K562 (cell line): ENCODE results near the gene C10orf105. TPM values are rescaled to one million over a fixed set of nuclear protein-coding genes. Genes with fewer than 3 reads are reported as not detected.

ENCODE experiments used
- ATAC-seq: fragments of 200-7000 bp; cut with Tn5 transposase; 3 replicates; pipeline ENCODE4 v1.9.1; 2020; ENCODE audit warnings: moderate library complexity
- BruUV-seq: library from RNA; stranded (reverse); fragments of 400-500 nt; replicated peaks from 2 replicates; lab custom pipeline; 2021; lab: Mats Ljungman, UMichigan
- CTCF ChIA-PET: fragments of 300-600 bp; formaldehyde crosslinking; extraction: SDS; loops from one replicate; lab custom pipeline; 2021; ENCODE audit warnings: low intra/inter-chr PET ratio; lab: Yijun Ruan, JAX
- POLR2A ChIA-PET: fragments of 300-600, 350-650 bp; sonication (Branson Sonifier 250); formaldehyde crosslinking; extraction: SDS; loops from one replicate; lab custom pipeline; 2021; ENCODE audit warnings: antibody characterized with exemption, inconsistent platforms; lab: Yijun Ruan, JAX
- DNase-seq, 4 experiments: peaks; one replicate each; pipeline versions ENCODE4 v3.0.0 to v3.0.0-alpha.2; 2011 to 2018; ENCODE audit warnings: low spot score in 3 of 4, mixed read lengths in 3 of 4; ENCODE audit errors: extremely low read depth in 1 of 4
- FAIRE-seq: peaks from 2 replicates; lab custom pipeline; 2011; peaks lifted over from hg19 to GRCh38; lab: Jason Lieb, UNC
- H2AFZ ChIP-seq: 2 replicates; pipeline ENCODE4 v1.6.0; 2011; ENCODE audit warnings: low read depth, low read length, control low read depth, inconsistent platforms
- H3K27ac ChIP-seq: fragments of 200-600 bp; 3 replicates; pipeline ENCODE4 v1.8.0; 2011; ENCODE audit warnings: low read depth, mild to moderate bottlenecking, control low read depth, inconsistent platforms, low read length, moderate library complexity, mixed read lengths; ENCODE audit errors: extremely low read depth
- H3K27me3 ChIP-seq, 2 experiments: fragments of 300-600 bp in 1 of 2; 2 replicates in 1 of 2; 3 replicates in 1 of 2; pipeline versions ENCODE4 v1.6.0 to v1.8.0; 2011; ENCODE audit warnings: inconsistent platforms in 2 of 2, low read length in 2 of 2, mild to moderate bottlenecking in 1 of 2, mixed read lengths in 1 of 2, moderate library complexity in 1 of 2; ENCODE audit not compliant: control insufficient read depth in 2 of 2, insufficient read depth in 2 of 2
- H3K36me3 ChIP-seq: fragments of 300-600 bp; 3 replicates; pipeline ENCODE4 v1.8.0; 2011; ENCODE audit warnings: mild to moderate bottlenecking, low read length, inconsistent platforms; ENCODE audit not compliant: control insufficient read depth, insufficient read depth
- H3K4me1 ChIP-seq, 2 experiments: fragments of 200-600 bp in 1 of 2; replicated peaks in 1 of 2; 2 replicates in 1 of 2; 3 replicates in 1 of 2; pipeline versions ENCODE4 v1.5.1 to v1.8.0; 2011; ENCODE audit warnings: inconsistent platforms in 2 of 2, low read length in 2 of 2, mild to moderate bottlenecking in 1 of 2, mixed read lengths in 1 of 2, moderate library complexity in 1 of 2; ENCODE audit not compliant: control insufficient read depth in 2 of 2, insufficient read depth in 2 of 2
- H3K4me2 ChIP-seq: 2 replicates; pipeline ENCODE4 v1.6.1; 2011; ENCODE audit warnings: low read length, control low read depth, inconsistent platforms, mixed read lengths; ENCODE audit not compliant: insufficient read depth
- H3K4me3 ChIP-seq: fragments of 200-600 bp; sonication (generic), shearing (Covaris generic); 2 replicates; pipeline ENCODE4 v1.5.1; 2016; ENCODE audit warnings: control low read depth, inconsistent platforms
- H3K79me2 ChIP-seq: fragments of 200-600 bp; 3 replicates; pipeline ENCODE4 v1.8.0; 2011; ENCODE audit warnings: low read length, inconsistent platforms; ENCODE audit not compliant: control insufficient read depth, insufficient read depth
- H3K9ac ChIP-seq, 2 experiments: 2 replicates each; pipeline versions ENCODE4 v1.6.0 to v1.6.1; 2011; ENCODE audit warnings: low read depth in 2 of 2, low read length in 2 of 2, control low read depth in 1 of 2, inconsistent platforms in 1 of 2, mild to moderate bottlenecking in 1 of 2, mixed read lengths in 1 of 2; ENCODE audit not compliant: insufficient read depth in 1 of 2
- H3K9me1 ChIP-seq: one replicate; pipeline ENCODE4 v1.6.0; 2011; ENCODE audit warnings: inconsistent platforms, mild to moderate bottlenecking, low read length, moderate library complexity; ENCODE audit not compliant: control insufficient read depth, insufficient read depth
- H3K9me3 ChIP-seq: replicated peaks from 2 replicates; pipeline ENCODE4 v1.5.1; 2011; ENCODE audit warnings: low read depth, low read length, inconsistent platforms; ENCODE audit not compliant: control insufficient read depth, insufficient read depth
- H4K20me1 ChIP-seq: replicated peaks from 2 replicates; pipeline ENCODE4 v1.6.1; 2011; ENCODE audit warnings: low read length, inconsistent platforms, mixed read lengths; ENCODE audit not compliant: control insufficient read depth, insufficient read depth
- CREB1 ChIP-seq, 2 experiments: sonication (generic) in 1 of 2; formaldehyde crosslinking in 1 of 2; IDR thresholded peaks; 2 replicates each; pipeline versions ENCODE4 v1.6.1 to v1.8.0; 2012 to 2022; ENCODE audit warnings: inconsistent platforms in 1 of 2, mild to moderate bottlenecking in 1 of 2, missing genetic modification reagents in 1 of 2, moderate library complexity in 1 of 2
- HDAC1 ChIP-seq, 2 experiments: fragments of 450-650 bp; IDR thresholded peaks; 2 replicates each; pipeline ENCODE4 v1.6.1; 2016 to 2017; ENCODE audit warnings: inconsistent platforms in 1 of 2, mild to moderate bottlenecking in 1 of 2, moderate library complexity in 1 of 2
- PTBP1 ChIP-seq: fragments of 200-400 bp; formaldehyde crosslinking; IDR thresholded peaks from 2 replicates; pipeline ENCODE4 v1.6.1; 2017; ENCODE audit warnings: low read depth, low read length
- ZNF717 ChIP-seq: fragments of 250-450 bp; sonication (Bioruptor Pico); IDR thresholded peaks from 2 replicates; pipeline ENCODE4 v1.5.0; 2021
- WGBS: fragments of 100-300 bp; shearing (Covaris generic); methylation state at CpG from one replicate; pipeline ENCODE4 v1.1.6; 2016; ENCODE audit warnings: low coverage, mixed read lengths; ENCODE audit not compliant: insufficient coverage; ENCODE audit errors: missing lambda C conversion rate; 5-methylcytosine and 5-hydroxymethylcytosine counted together
- in situ Hi-C: fragments of 300-500 bp; cut with MboI; formaldehyde crosslinking; loops from 4 replicates; pipeline ENCODE4 v1.15.0; 2018; ENCODE audit warnings: inconsistent platforms, mixed read lengths
- intact Hi-C: fragments of 100-400 bp; cut with micrococcal nuclease; formaldehyde crosslinking; loops from 2 replicates; pipeline ENCODE4 v1.14.2; 2022
- polyA plus RNA-seq, 8 experiments: library from polyadenylated mRNA; depleted of rRNA in 4 of 8; stranded (reverse) in 5 of 8; unstranded in 3 of 8; fragments of >200 nt; fragmentation: Nextera tagmentation in 2 of 8; fragmentation: Illumina TruSeq in 1 of 8; extraction: Ambion mirVana in 2 of 8; extraction: Trizol in 1 of 8; gene quantifications; 2 replicates each; pipeline versions ENCODE4 v1.2.1 to v1.2.3, GENCODE V29; 2011 to 2014; ENCODE audit warnings: inconsistent platforms in 1 of 8, missing spikeins in 1 of 8
- total RNA-seq, 7 experiments: library from RNA; depleted of rRNA in 6 of 7; stranded (reverse); fragments of >200 nt in 6 of 7; fragmentation: Illumina TruSeq in 2 of 7; extraction: Trizol in 2 of 7; gene quantifications; 2 replicates each; pipeline versions ENCODE4 v1.2.1 to v1.2.3, GENCODE V29; 2011 to 2021; ENCODE audit warnings: low replicate concordance in 1 of 7
- TF ChIP-seq, protein P1 (sequence below): fragments of 450-650 bp; formaldehyde crosslinking; IDR thresholded peaks from 2 replicates; pipeline ENCODE4 v1.4.0; 2020; ENCODE audit warnings: mild to moderate bottlenecking, moderate library complexity
- TF ChIP-seq, protein P2 (sequence below), 3 experiments: IDR thresholded peaks in 2 of 3; conservative IDR thresholded peaks in 1 of 3; 2 replicates each; pipeline ENCODE4 v1.5.1; 2011 to 2012; ENCODE audit warnings: low read length in 3 of 3, mild to moderate bottlenecking in 3 of 3, control low read depth in 2 of 3, improper control_type of control experiment in 1 of 3, inconsistent platforms in 1 of 3, low read depth in 1 of 3, mixed read lengths in 1 of 3, moderate library complexity in 1 of 3; ENCODE audit not compliant: insufficient read depth in 2 of 3

The C10orf105 gene
- total and polyA plus RNA-seq, 9 of the 15 experiments (the other 6 are each of a cell fraction or from before 2014, with no cell fraction given), result 0.03 to 0.25 (median 0.04) TPM; not detected in 3

DNA sequence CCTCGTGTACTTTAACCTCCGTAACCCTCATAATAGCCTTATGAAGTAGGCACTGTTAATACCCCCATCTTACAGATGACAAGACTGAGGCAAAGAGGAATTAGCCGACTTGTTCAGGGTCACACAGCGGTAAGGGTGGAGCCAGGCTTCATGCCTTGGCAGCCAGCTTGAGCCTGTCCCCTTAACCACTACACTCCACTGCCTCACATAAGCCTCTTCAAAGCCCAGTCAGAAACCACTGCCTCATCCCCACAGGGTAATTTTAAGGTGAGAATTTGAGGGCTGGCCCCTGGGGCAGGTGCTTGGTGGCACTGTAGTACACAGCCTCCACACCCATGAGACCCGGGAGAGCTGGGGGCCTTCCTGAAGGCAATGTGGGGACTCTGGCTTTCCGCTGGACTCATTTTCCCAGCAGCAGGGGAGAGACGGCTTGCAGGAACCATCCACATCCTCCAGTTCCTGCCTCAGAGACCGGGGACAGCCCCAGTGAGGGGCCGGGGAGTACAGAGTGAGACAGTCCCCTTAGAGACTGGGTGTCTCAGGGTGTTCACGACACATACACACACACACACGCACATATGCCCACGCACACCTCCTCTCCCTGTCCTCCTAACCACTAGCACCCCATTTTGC lies 7.6 kb upstream of the C10orf105 start (continued):
- TF ChIP-seq, protein P1, sequence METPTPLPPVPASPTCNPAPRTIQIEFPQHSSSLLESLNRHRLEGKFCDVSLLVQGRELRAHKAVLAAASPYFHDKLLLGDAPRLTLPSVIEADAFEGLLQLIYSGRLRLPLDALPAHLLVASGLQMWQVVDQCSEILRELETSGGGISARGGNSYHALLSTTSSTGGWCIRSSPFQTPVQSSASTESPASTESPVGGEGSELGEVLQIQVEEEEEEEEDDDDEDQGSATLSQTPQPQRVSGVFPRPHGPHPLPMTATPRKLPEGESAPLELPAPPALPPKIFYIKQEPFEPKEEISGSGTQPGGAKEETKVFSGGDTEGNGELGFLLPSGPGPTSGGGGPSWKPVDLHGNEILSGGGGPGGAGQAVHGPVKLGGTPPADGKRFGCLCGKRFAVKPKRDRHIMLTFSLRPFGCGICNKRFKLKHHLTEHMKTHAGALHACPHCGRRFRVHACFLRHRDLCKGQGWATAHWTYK (CRISPR knock-in tag), result no peak
- TF ChIP-seq ZNF717 (CRISPR knock-in tag) (no peak), PTBP1 (0 out of 2 replicates have a peak, but pooled peaks have one; percentile 34)

DNA sequence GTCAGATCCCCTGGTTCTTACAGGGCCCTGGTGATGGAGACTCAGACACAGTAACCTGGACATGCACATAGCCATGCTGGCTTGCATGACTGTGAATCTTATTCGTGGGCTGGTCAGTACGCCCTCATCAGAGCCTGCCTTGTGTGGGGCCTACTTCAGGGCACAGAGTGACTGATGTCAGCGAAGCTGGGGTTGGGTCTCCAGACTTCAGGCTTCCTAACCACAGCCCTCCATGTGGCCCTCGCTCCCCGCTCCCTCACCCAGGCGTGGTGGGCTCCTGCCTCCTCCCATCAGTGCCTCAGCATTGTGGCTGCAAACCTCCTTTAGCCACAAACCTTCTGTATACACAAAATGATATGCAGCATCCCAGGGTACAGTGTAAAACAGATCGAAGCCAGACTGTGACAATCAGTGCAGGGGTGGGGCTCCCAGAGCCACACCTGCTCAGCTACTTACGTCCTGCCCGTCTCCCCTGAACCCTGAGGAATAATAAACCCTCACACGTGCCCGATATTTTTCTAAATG lies 7.1 kb upstream of the C10orf105 start:
- CTCF ChIA-PET, result no interaction called here
- Histone ChIP-seq H3K27me3 (no peaks in the 10 kb centered on the region), H3K9me3 (no peaks in the 10 kb centered on the region), H3K79me2 (no peaks in the 10 kb centered on the region), H3K27ac (no peak overlapping the region), H3K36me3 (no peaks in the 10 kb centered on the region), H3K4me1 (peaks cover 31 to 58% of the 10 kb centered on the region in 2 experiments), H3K9ac (no peak overlapping the region; a peak in 1 of 4 replicates), H3K4me3 (no peak overlapping the region), H4K20me1 (no peaks in the 10 kb centered on the region), H3K4me2 (no peak overlapping the region), H2AFZ (no peak overlapping the region), H3K9me1 (no peaks in the 10 kb centered on the region)
- DNase-seq, result no peak
- WGBS, result 73% methylated on average over 11 of the region's 11 CpGs
- POLR2A ChIA-PET, result interaction anchor here (2.2 kb wide), 1 partner anchor 13 kb away, joined by 6 read pairs; no protein-coding TSS in a partner anchor
- no peak for ATAC-seq
- BruUV-seq, result no TSS peak
- in situ Hi-C loops, result no loop called here
- TF ChIP-seq CREB1 (IDR thresholded peaks at IDR 0.05), result no peak
- no peak for TF ChIP-seq CREB1 (CRISPR knock-in tag; IDR thresholded peaks at IDR 0.05)
- TF ChIP-seq, protein P2, sequence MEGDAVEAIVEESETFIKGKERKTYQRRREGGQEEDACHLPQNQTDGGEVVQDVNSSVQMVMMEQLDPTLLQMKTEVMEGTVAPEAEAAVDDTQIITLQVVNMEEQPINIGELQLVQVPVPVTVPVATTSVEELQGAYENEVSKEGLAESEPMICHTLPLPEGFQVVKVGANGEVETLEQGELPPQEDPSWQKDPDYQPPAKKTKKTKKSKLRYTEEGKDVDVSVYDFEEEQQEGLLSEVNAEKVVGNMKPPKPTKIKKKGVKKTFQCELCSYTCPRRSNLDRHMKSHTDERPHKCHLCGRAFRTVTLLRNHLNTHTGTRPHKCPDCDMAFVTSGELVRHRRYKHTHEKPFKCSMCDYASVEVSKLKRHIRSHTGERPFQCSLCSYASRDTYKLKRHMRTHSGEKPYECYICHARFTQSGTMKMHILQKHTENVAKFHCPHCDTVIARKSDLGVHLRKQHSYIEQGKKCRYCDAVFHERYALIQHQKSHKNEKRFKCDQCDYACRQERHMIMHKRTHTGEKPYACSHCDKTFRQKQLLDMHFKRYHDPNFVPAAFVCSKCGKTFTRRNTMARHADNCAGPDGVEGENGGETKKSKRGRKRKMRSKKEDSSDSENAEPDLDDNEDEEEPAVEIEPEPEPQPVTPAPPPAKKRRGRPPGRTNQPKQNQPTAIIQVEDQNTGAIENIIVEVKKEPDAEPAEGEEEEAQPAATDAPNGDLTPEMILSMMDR (IDR thresholded peaks at IDR 0.05 in 2 of 3, conservative IDR thresholded peaks at IDR 0.05 in 1 of 3; ENCODE audit: insufficient read depth in 2 of 3, low read depth in 1 of 3, low read length in 3 of 3), result 0 out of 6 replicates have a peak, but pooled peaks of 1 of the 3 experiments have one; percentile 2
- no peak for TF ChIP-seq HDAC1 (IDR thresholded peaks at IDR 0.05)
- no peak for FAIRE-seq
- intact Hi-C loops, result no loop called here
